WTC11 (cell line): ENCODE data around the gene NFIA. TPM values are rescaled to one million over a fixed set of nuclear protein-coding genes. Genes with fewer than 3 reads are reported as not detected.

Source experiments
- ATAC-seq: fragments of 200-7000 bp; cut with Tn5 transposase; 2 replicates; pipeline ENCODE4 v1.10.0; 2021; ENCODE audit warnings: mild to moderate bottlenecking, moderate library complexity
- CTCF ChIA-PET: fragments of 300-600 bp; sonication (Branson Sonifier 250); formaldehyde crosslinking; loops from one replicate; lab custom pipeline; 2021; ENCODE audit warnings: antibody characterized with exemption; lab: Charles Lee
- POLR2A ChIA-PET: fragments of 350-600 bp; sonication (Branson Sonifier 250); formaldehyde crosslinking; loops from one replicate; lab custom pipeline; 2021; ENCODE audit warnings: antibody characterized with exemption; lab: Charles Lee
- DNase-seq: peaks from one replicate; pipeline ENCODE4 v3.0.0; 2021; ENCODE audit warnings: low spot score
- H3K27ac Mint-ChIP-seq: 2 replicates; pipeline ENCODE4 v1.8.0; 2021; ENCODE audit warnings: mixed read lengths
- H3K27me3 Mint-ChIP-seq: 2 replicates; pipeline ENCODE4 v1.8.0; 2021; ENCODE audit warnings: low read depth, mild to moderate bottlenecking, moderate library complexity, mixed read lengths
- H3K36me3 Mint-ChIP-seq: 2 replicates; pipeline ENCODE4 v1.8.0; 2021; ENCODE audit warnings: mixed read lengths
- H3K4me1 Mint-ChIP-seq: 2 replicates; pipeline ENCODE4 v1.8.0; 2022; ENCODE audit warnings: mixed read lengths
- H3K4me3 Mint-ChIP-seq: 2 replicates; pipeline ENCODE4 v1.8.0; 2021; ENCODE audit warnings: mild to moderate bottlenecking, moderate library complexity, mixed read lengths
- H3K9me3 Mint-ChIP-seq: 2 replicates; pipeline ENCODE4 v1.8.0; 2021; ENCODE audit warnings: mixed read lengths
- NR1H2 ChIP-seq: sonication (generic); formaldehyde crosslinking; IDR thresholded peaks from 2 replicates; pipeline ENCODE4 v1.9.0; 2021; ENCODE audit warnings: mild to moderate bottlenecking, moderate library complexity, missing genetic modification reagents
- OVOL2 ChIP-seq: fragments of 250-450 bp; sonication (Bioruptor Pico); IDR thresholded peaks from 2 replicates; pipeline ENCODE4 v1.9.0; 2021; ENCODE audit warnings: mild to moderate bottlenecking, borderline replicate concordance
- TCF7 ChIP-seq: sonication (generic); formaldehyde crosslinking; IDR thresholded peaks from 2 replicates; pipeline ENCODE4 v1.8.0; 2022; ENCODE audit warnings: mild to moderate bottlenecking, low read depth, missing genetic modification reagents, moderate library complexity
- ZNF232 ChIP-seq: sonication (generic); formaldehyde crosslinking; IDR thresholded peaks from 2 replicates; pipeline ENCODE4 v1.8.0; 2022; ENCODE audit warnings: mild to moderate bottlenecking, missing genetic modification reagents
- ZNF416 ChIP-seq: fragments of 250-450 bp; sonication (Bioruptor Pico); IDR thresholded peaks from 2 replicates; pipeline ENCODE4 v1.9.0; 2021; ENCODE audit warnings: mild to moderate bottlenecking, inconsistent platforms
- total RNA-seq: library from RNA; stranded (reverse); gene quantifications from 3 replicates; pipeline ENCODE4 v1.2.3, GENCODE V29; 2021
- TF ChIP-seq, protein P1 (sequence below): sonication (generic); formaldehyde crosslinking; IDR thresholded peaks from 2 replicates; pipeline ENCODE4 v1.8.0; 2022; ENCODE audit warnings: missing genetic modification reagents
- TF ChIP-seq, protein P2 (sequence below): fragments of 200-600 bp; IDR thresholded peaks from 2 replicates; pipeline ENCODE4 v1.8.0; 2022; ENCODE audit warnings: antibody characterized with exemption
- TF ChIP-seq, protein P3 (sequence below): fragments of 250-450 bp; sonication (Bioruptor Pico); conservative IDR thresholded peaks from 2 replicates; pipeline ENCODE4 v1.9.0; 2021; ENCODE audit warnings: mild to moderate bottlenecking
- TF ChIP-seq, protein P4 (sequence below): sonication (generic); formaldehyde crosslinking; IDR thresholded peaks from 2 replicates; pipeline ENCODE4 v1.8.1; 2023; ENCODE audit warnings: mild to moderate bottlenecking, missing genetic modification reagents, borderline replicate concordance
- TF ChIP-seq, protein P5 (sequence below): sonication (generic); formaldehyde crosslinking; IDR thresholded peaks from 2 replicates; pipeline ENCODE4 v1.8.0; 2023; ENCODE audit warnings: missing genetic modification reagents, mild to moderate bottlenecking, borderline replicate concordance
- TF ChIP-seq, protein P6 (sequence below): sonication (generic); formaldehyde crosslinking; IDR thresholded peaks from 2 replicates; pipeline ENCODE4 v1.8.1; 2022; ENCODE audit warnings: missing genetic modification reagents, borderline replicate concordance
- TF ChIP-seq, protein P7 (sequence below): sonication (generic); formaldehyde crosslinking; IDR thresholded peaks from 2 replicates; pipeline ENCODE4 v1.8.0; 2022; ENCODE audit warnings: mild to moderate bottlenecking, missing genetic modification reagents

Gene NFIA
- total RNA-seq, 1 experiment from 2014 or later: 16.7 TPM

DNA sequence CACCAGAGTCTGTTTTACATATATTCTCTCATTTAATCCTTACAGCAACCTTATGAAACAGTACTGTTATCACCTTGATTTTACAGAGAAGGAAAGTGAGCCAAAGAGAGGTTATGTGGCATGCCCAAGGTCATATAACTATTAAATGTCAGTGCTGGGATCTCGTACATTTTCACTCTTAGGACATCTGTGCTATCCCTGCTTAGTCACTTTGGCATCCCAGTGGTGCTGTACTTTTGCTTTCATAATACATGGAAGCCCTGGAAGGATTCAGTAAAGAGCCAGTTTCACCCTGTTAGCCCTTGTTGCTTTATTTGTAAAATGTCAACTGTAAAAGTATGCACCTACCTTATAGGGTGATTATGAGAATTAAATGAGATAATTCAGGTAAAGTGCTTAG is 104.4 kb downstream of the NFIA start (continued):
- TF ChIP-seq, protein P1, sequence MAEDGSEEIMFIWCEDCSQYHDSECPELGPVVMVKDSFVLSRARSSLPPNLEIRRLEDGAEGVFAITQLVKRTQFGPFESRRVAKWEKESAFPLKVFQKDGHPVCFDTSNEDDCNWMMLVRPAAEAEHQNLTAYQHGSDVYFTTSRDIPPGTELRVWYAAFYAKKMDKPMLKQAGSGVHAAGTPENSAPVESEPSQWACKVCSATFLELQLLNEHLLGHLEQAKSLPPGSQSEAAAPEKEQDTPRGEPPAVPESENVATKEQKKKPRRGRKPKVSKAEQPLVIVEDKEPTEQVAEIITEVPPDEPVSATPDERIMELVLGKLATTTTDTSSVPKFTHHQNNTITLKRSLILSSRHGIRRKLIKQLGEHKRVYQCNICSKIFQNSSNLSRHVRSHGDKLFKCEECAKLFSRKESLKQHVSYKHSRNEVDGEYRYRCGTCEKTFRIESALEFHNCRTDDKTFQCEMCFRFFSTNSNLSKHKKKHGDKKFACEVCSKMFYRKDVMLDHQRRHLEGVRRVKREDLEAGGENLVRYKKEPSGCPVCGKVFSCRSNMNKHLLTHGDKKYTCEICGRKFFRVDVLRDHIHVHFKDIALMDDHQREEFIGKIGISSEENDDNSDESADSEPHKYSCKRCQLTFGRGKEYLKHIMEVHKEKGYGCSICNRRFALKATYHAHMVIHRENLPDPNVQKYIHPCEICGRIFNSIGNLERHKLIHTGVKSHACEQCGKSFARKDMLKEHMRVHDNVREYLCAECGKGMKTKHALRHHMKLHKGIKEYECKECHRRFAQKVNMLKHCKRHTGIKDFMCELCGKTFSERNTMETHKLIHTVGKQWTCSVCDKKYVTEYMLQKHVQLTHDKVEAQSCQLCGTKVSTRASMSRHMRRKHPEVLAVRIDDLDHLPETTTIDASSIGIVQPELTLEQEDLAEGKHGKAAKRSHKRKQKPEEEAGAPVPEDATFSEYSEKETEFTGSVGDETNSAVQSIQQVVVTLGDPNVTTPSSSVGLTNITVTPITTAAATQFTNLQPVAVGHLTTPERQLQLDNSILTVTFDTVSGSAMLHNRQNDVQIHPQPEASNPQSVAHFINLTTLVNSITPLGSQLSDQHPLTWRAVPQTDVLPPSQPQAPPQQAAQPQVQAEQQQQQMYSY (CRISPR knock-in tag): no peak
- no peak for TF ChIP-seq TCF7 (CRISPR knock-in tag)

DNA sequence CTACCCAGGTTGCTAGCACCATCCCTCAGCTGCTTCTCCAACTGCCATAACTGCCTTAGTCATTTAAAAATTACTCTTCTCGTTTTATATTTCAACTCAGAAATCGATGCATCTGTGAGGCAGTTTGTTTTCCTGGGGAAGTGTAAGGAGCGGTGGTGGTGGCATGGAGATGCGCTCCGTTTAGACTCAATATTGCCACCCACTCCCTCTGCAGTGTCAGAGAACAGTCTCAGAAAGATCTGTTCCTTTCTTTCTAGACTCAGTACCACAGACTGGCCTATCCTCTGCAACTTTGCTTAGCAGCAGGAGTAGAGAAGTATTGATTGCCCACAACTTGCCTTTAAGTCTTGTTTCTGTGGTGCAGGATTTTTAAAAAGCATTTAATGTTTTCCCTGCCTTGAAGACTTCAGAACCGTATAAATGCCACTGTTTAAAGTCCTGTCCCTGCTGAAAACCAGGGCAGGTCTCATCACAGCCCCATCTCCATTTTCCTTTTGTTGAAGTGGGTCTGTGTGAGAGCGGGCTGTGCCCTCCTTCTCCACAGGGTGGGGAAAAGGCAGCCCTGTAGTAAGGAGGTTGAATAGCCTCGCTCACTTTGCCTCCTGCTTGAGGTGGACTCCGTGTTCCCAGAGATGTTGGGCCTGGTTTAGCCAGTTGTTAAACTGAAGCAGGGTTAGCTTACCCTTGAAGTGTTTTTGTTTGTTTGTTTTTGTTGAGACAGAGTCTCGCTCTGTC is 105.2 kb downstream of the NFIA start:
- Mint-ChIP-seq H3K9me3 (no peaks in the 10 kb centered on the region), H3K27me3 (no peaks in the 10 kb centered on the region), H3K4me3 (no peak overlapping the region), H3K36me3 (no peaks in the 10 kb centered on the region), H3K4me1 (peaks cover 45% of the 10 kb centered on the region), H3K27ac (peak overlapping the region; percentile 34)
- DNase-seq (no peak), ATAC-seq (peak; percentile 80)
- CTCF ChIA-PET: interaction anchor here (0.6 kb wide), 1 partner anchor 8 kb away, joined by 3 read pairs; no protein-coding TSS in a partner anchor
- POLR2A ChIA-PET: no interaction called here
- TF ChIP-seq ZNF416 (CRISPR knock-in tag): no peak
- TF ChIP-seq, protein P2, sequence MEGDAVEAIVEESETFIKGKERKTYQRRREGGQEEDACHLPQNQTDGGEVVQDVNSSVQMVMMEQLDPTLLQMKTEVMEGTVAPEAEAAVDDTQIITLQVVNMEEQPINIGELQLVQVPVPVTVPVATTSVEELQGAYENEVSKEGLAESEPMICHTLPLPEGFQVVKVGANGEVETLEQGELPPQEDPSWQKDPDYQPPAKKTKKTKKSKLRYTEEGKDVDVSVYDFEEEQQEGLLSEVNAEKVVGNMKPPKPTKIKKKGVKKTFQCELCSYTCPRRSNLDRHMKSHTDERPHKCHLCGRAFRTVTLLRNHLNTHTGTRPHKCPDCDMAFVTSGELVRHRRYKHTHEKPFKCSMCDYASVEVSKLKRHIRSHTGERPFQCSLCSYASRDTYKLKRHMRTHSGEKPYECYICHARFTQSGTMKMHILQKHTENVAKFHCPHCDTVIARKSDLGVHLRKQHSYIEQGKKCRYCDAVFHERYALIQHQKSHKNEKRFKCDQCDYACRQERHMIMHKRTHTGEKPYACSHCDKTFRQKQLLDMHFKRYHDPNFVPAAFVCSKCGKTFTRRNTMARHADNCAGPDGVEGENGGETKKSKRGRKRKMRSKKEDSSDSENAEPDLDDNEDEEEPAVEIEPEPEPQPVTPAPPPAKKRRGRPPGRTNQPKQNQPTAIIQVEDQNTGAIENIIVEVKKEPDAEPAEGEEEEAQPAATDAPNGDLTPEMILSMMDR: no peak
- TF ChIP-seq, protein P3, sequence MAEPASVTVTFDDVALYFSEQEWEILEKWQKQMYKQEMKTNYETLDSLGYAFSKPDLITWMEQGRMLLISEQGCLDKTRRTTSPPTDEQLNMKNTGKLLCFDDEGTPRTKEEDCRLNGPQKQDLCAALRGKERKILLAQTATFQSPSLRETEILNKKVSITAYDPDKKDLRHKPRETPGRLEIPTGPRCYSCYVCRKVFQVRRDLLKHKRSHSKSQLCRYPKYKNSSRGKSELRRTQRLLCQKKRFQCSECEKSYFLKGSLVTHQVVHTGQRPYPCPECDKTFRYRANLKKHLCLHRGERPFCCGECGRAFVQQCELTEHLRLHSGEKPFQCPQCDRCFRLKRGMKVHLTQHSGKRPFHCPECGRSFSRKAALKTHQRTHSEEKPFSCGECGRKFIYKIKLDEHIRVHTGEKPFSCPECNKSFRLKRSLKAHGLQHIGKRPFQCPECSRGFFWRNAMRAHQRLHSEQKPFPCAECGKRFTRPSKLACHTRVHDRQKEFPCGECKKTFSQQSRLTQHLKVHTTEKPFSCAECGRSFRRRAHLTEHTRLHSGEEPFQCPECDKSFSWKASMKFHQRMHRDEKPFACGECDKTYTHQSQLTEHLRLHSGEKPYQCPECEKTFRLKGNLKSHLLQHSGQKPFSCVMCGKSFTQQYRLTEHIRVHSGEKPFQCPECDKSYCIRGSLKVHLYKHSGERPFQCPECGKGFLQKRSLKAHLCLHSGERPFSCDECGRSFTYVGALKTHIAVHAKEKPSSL (CRISPR knock-in tag): no peak
- no peak for TF ChIP-seq NR1H2
- TF ChIP-seq OVOL2 (CRISPR knock-in tag): no peak
- TF ChIP-seq, protein P4, sequence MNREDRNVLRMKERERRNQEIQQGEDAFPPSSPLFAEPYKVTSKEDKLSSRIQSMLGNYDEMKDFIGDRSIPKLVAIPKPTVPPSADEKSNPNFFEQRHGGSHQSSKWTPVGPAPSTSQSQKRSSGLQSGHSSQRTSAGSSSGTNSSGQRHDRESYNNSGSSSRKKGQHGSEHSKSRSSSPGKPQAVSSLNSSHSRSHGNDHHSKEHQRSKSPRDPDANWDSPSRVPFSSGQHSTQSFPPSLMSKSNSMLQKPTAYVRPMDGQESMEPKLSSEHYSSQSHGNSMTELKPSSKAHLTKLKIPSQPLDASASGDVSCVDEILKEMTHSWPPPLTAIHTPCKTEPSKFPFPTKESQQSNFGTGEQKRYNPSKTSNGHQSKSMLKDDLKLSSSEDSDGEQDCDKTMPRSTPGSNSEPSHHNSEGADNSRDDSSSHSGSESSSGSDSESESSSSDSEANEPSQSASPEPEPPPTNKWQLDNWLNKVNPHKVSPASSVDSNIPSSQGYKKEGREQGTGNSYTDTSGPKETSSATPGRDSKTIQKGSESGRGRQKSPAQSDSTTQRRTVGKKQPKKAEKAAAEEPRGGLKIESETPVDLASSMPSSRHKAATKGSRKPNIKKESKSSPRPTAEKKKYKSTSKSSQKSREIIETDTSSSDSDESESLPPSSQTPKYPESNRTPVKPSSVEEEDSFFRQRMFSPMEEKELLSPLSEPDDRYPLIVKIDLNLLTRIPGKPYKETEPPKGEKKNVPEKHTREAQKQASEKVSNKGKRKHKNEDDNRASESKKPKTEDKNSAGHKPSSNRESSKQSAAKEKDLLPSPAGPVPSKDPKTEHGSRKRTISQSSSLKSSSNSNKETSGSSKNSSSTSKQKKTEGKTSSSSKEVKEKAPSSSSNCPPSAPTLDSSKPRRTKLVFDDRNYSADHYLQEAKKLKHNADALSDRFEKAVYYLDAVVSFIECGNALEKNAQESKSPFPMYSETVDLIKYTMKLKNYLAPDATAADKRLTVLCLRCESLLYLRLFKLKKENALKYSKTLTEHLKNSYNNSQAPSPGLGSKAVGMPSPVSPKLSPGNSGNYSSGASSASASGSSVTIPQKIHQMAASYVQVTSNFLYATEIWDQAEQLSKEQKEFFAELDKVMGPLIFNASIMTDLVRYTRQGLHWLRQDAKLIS (CRISPR knock-in tag): no peak
- no peak for TF ChIP-seq ZNF232 (CRISPR knock-in tag)
- TF ChIP-seq, protein P5, sequence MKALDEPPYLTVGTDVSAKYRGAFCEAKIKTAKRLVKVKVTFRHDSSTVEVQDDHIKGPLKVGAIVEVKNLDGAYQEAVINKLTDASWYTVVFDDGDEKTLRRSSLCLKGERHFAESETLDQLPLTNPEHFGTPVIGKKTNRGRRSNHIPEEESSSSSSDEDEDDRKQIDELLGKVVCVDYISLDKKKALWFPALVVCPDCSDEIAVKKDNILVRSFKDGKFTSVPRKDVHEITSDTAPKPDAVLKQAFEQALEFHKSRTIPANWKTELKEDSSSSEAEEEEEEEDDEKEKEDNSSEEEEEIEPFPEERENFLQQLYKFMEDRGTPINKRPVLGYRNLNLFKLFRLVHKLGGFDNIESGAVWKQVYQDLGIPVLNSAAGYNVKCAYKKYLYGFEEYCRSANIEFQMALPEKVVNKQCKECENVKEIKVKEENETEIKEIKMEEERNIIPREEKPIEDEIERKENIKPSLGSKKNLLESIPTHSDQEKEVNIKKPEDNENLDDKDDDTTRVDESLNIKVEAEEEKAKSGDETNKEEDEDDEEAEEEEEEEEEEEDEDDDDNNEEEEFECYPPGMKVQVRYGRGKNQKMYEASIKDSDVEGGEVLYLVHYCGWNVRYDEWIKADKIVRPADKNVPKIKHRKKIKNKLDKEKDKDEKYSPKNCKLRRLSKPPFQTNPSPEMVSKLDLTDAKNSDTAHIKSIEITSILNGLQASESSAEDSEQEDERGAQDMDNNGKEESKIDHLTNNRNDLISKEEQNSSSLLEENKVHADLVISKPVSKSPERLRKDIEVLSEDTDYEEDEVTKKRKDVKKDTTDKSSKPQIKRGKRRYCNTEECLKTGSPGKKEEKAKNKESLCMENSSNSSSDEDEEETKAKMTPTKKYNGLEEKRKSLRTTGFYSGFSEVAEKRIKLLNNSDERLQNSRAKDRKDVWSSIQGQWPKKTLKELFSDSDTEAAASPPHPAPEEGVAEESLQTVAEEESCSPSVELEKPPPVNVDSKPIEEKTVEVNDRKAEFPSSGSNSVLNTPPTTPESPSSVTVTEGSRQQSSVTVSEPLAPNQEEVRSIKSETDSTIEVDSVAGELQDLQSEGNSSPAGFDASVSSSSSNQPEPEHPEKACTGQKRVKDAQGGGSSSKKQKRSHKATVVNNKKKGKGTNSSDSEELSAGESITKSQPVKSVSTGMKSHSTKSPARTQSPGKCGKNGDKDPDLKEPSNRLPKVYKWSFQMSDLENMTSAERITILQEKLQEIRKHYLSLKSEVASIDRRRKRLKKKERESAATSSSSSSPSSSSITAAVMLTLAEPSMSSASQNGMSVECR (CRISPR knock-in tag): no peak
- TF ChIP-seq, protein P6, sequence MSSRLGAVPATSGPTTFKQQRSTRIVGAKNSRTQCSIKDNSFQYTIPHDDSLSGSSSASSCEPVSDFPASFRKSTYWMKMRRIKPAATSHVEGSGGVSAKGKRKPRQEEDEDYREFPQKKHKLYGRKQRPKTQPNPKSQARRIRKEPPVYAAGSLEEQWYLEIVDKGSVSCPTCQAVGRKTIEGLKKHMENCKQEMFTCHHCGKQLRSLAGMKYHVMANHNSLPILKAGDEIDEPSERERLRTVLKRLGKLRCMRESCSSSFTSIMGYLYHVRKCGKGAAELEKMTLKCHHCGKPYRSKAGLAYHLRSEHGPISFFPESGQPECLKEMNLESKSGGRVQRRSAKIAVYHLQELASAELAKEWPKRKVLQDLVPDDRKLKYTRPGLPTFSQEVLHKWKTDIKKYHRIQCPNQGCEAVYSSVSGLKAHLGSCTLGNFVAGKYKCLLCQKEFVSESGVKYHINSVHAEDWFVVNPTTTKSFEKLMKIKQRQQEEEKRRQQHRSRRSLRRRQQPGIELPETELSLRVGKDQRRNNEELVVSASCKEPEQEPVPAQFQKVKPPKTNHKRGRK (CRISPR knock-in tag): no peak
- TF ChIP-seq, protein P7, sequence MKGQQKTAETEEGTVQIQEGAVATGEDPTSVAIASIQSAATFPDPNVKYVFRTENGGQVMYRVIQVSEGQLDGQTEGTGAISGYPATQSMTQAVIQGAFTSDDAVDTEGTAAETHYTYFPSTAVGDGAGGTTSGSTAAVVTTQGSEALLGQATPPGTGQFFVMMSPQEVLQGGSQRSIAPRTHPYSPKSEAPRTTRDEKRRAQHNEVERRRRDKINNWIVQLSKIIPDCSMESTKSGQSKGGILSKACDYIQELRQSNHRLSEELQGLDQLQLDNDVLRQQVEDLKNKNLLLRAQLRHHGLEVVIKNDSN (CRISPR knock-in tag): no peak
